SH-SY5Y (cell line): Measurements from ENCODE around the gene LRRC8D.

Experiments
- GATA2 ChIP-seq: IDR thresholded peaks from 2 replicates; pipeline ENCODE4 v1.6.1; 2011; ENCODE audit warnings: mild to moderate bottlenecking, low read depth, low read length
- GATA3 ChIP-seq: IDR thresholded peaks from 2 replicates; pipeline ENCODE4 v1.6.1; 2011; ENCODE audit warnings: low read depth, mild to moderate bottlenecking, low read length, moderate library complexity

- no peak for TF ChIP-seq GATA2
- TF ChIP-seq GATA3, result no peak
Observed at GRCh38 chr1:89815611-89816010, 5.2 kb upstream of the LRRC8D start.
